Keratinocyte (primary cell): ENCODE measurements around the gene EGLN3. TPM values are rescaled to one million over a fixed set of nuclear protein-coding genes. Genes with fewer than 3 reads are reported as not detected.

ENCODE experiments used
- DNase-seq: peaks from one replicate; pipeline ENCODE4 v3.0.0-alpha.2; 2011; ENCODE audit warnings: low read depth, missing footprints, low spot score
- FAIRE-seq: peaks from 2 replicates; lab custom pipeline; 2011; peaks lifted over from hg19 to GRCh38; lab: Jason Lieb, UNC
- H2AFZ ChIP-seq: 2 replicates; pipeline ENCODE4 v1.6.0; 2012; ENCODE audit warnings: low read length, control low read depth, inconsistent platforms; ENCODE audit not compliant: control insufficient read depth
- H3K27ac ChIP-seq: 2 replicates; pipeline ENCODE4 v1.5.1; 2011; ENCODE audit warnings: low read length; ENCODE audit not compliant: control insufficient read depth, insufficient read depth
- H3K27me3 ChIP-seq: 3 replicates; pipeline ENCODE4 v1.6.0; 2011; ENCODE audit warnings: low read length; ENCODE audit not compliant: control insufficient read depth, insufficient read depth; ENCODE audit errors: extremely low read depth
- H3K36me3 ChIP-seq, 2 experiments: 2 replicates in 1 of 2; 3 replicates in 1 of 2; pipeline ENCODE4 v1.5.1; 2011; ENCODE audit warnings: low read length in 2 of 2, mild to moderate bottlenecking in 1 of 2; ENCODE audit not compliant: control insufficient read depth in 2 of 2, insufficient read depth in 2 of 2; ENCODE audit errors: extremely low read depth in 1 of 2
- H3K4me1 ChIP-seq: 3 replicates; pipeline ENCODE4 v1.5.1; 2011; ENCODE audit warnings: low read length; ENCODE audit not compliant: control insufficient read depth, insufficient read depth; ENCODE audit errors: extremely low read depth
- H3K4me2 ChIP-seq: 3 replicates; pipeline ENCODE4 v1.6.0; 2011; ENCODE audit warnings: low read depth, low read length; ENCODE audit not compliant: control insufficient read depth, insufficient read depth; ENCODE audit errors: extremely low read depth
- H3K4me3 ChIP-seq, 3 experiments: fragments of 200-600 bp in 1 of 3; sonication (generic) in 1 of 3; 2 replicates in 2 of 3; 3 replicates in 1 of 3; pipeline ENCODE4 v1.5.1; 2011 to 2016; ENCODE audit warnings: low read length in 3 of 3, mild to moderate bottlenecking in 3 of 3, control low read depth in 2 of 3, inconsistent platforms in 1 of 3, low read depth in 1 of 3, mixed read lengths in 1 of 3, mixed run types in 1 of 3, moderate library complexity in 1 of 3; ENCODE audit not compliant: control insufficient read depth in 2 of 3, insufficient read depth in 2 of 3; ENCODE audit errors: extremely low read depth in 1 of 3
- H3K79me2 ChIP-seq: 2 replicates; pipeline ENCODE4 v1.6.0; 2012; ENCODE audit warnings: low read length; ENCODE audit not compliant: control insufficient read depth, insufficient read depth
- H3K9ac ChIP-seq: 3 replicates; pipeline ENCODE4 v1.6.0; 2011; ENCODE audit warnings: low read length; ENCODE audit not compliant: control insufficient read depth, insufficient read depth; ENCODE audit errors: extremely low read depth
- H3K9me1 ChIP-seq: 3 replicates; pipeline ENCODE4 v1.6.0; 2011; ENCODE audit warnings: low read length; ENCODE audit not compliant: control insufficient read depth, insufficient read depth; ENCODE audit errors: extremely low read depth
- H3K9me3 ChIP-seq: 2 replicates; pipeline ENCODE4 v1.5.1; 2012; ENCODE audit warnings: low read depth, low read length; ENCODE audit not compliant: control insufficient read depth
- H4K20me1 ChIP-seq: 3 replicates; pipeline ENCODE4 v1.6.0; 2011; ENCODE audit warnings: low read length; ENCODE audit not compliant: control insufficient read depth, insufficient read depth; ENCODE audit errors: extremely low read depth
- CTCF ChIP-seq, 3 experiments: IDR thresholded peaks in 1 of 3; conservative IDR thresholded peaks in 1 of 3; optimal IDR thresholded peaks in 1 of 3; 2 replicates in 2 of 3; 3 replicates in 1 of 3; pipeline versions ENCODE3 to v1.5.1; 2011; ENCODE audit warnings: low read length in 3 of 3, mild to moderate bottlenecking in 3 of 3, moderate library complexity in 2 of 3, control low read depth in 1 of 3, inconsistent platforms in 1 of 3; ENCODE audit not compliant: insufficient read depth in 2 of 3; ENCODE audit errors: extremely low read depth in 1 of 3
- EZH2 ChIP-seq: IDR thresholded peaks from one replicate; pipeline ENCODE4 v1.6.1; 2012; ENCODE audit warnings: inconsistent platforms, mild to moderate bottlenecking, low read length, moderate library complexity
- dilution Hi-C: fragments of 300-500 bp; cut with MboI; formaldehyde crosslinking; loops from one replicate; pipeline ENCODE4 v1.7.0; 2020; ENCODE audit warnings: low sequenced_read_pairs; ENCODE audit not compliant: extremely low pct_ligation_motif_present
- polyA plus RNA-seq, 5 experiments: library from polyadenylated mRNA; depleted of rRNA in 3 of 5; stranded (reverse) in 3 of 5; stranded (forward) in 1 of 5; unstranded in 1 of 5; fragments of >200 nt; gene quantifications; 1 replicate in 1 of 5; 2 replicates in 3 of 5; 3 replicates in 1 of 5; pipeline versions ENCODE4 v1.2.1 to v1.2.3, GENCODE V29; 2011 to 2012; ENCODE audit warnings: missing spikeins in 2 of 5, low read depth in 1 of 5, low replicate concordance in 1 of 5

The EGLN3 gene
- polyA plus RNA-seq, 1 donor (not counting 4 experiments of a cell fraction or from before 2014, with no cell fraction given): 9.3 TPM

GRCh38 chr14:33957993-33958392 lies 7.1 kb upstream of the EGLN3 start:
- TF ChIP-seq CTCF (optimal IDR thresholded peaks at IDR 0.05 in 1 of 3, IDR thresholded peaks at IDR 0.05 in 1 of 3, conservative IDR thresholded peaks at IDR 0.05 in 1 of 3; ENCODE audit: extremely low read depth in 1 of 3, insufficient read depth in 2 of 3, low read length in 3 of 3) (no peak), EZH2 (no peak)
- H3K27me3 ChIP-seq: no peaks in the 10 kb centered on the region

GRCh38 chr14:33957299-33957698 lies 6.4 kb upstream of the EGLN3 start:
- DNase-seq (no peak), FAIRE-seq (no peak)
- TF ChIP-seq EZH2 (no peak), CTCF (optimal IDR thresholded peaks at IDR 0.05 in 1 of 3, IDR thresholded peaks at IDR 0.05 in 1 of 3, conservative IDR thresholded peaks at IDR 0.05 in 1 of 3; ENCODE audit: extremely low read depth in 1 of 3, insufficient read depth in 2 of 3, low read length in 3 of 3) (no peak)
- Histone ChIP-seq H2AFZ (no peak overlapping the region), H3K27ac (no peak overlapping the region), H3K4me2 (no peak overlapping the region), H3K27me3 (no peaks in the 10 kb centered on the region), H3K4me3 (no peak overlapping the region), H3K9me3 (no peaks in the 10 kb centered on the region), H3K9ac (no peak overlapping the region), H3K79me2 (no peaks in the 10 kb centered on the region), H3K9me1 (no peaks in the 10 kb centered on the region), H3K36me3 (no peaks in the 10 kb centered on the region), H4K20me1 (no peaks in the 10 kb centered on the region), H3K4me1 (no peaks in the 10 kb centered on the region)
- dilution Hi-C loops: no loop called here

More at GRCh38 chr14:33957993-33958392, 7.1 kb upstream of the EGLN3 start:
- H3K4me2 ChIP-seq: no peak overlapping the region
- no peaks in the 10 kb centered on the region for H3K9me1 ChIP-seq
- H3K79me2 ChIP-seq: no peaks in the 10 kb centered on the region
- H3K9me3 ChIP-seq: no peaks in the 10 kb centered on the region
- FAIRE-seq (no peak), DNase-seq (no peak)
- no peaks in the 10 kb centered on the region for H3K36me3 ChIP-seq
- no peaks in the 10 kb centered on the region for H3K4me1 ChIP-seq
- no peak overlapping the region for H3K9ac ChIP-seq
- no peak overlapping the region for H2AFZ ChIP-seq
- no peak overlapping the region for H3K4me3 ChIP-seq
- no peak overlapping the region for H3K27ac ChIP-seq
- H4K20me1 ChIP-seq: no peaks in the 10 kb centered on the region
- dilution Hi-C loops: no loop called here
